Activated CD8-positive, alpha-beta memory T cell treated with anti-CD3 and anti-CD28 coated beads for 4 hours (primary cell): ENCODE results near the gene ACSL1.
"Not testable (repeated sequence)": the region's sequence is repeated elsewhere in the genome, so short reads cannot be mapped to it uniquely, and the experiment has no call there.

Experiments
- DNase-seq, 2 donors: peaks; one replicate each; pipeline ENCODE4 v3.0.0-alpha.2; 2020; ENCODE audit warnings: low read depth in 2 of 2

Gene ACSL1

DNA sequence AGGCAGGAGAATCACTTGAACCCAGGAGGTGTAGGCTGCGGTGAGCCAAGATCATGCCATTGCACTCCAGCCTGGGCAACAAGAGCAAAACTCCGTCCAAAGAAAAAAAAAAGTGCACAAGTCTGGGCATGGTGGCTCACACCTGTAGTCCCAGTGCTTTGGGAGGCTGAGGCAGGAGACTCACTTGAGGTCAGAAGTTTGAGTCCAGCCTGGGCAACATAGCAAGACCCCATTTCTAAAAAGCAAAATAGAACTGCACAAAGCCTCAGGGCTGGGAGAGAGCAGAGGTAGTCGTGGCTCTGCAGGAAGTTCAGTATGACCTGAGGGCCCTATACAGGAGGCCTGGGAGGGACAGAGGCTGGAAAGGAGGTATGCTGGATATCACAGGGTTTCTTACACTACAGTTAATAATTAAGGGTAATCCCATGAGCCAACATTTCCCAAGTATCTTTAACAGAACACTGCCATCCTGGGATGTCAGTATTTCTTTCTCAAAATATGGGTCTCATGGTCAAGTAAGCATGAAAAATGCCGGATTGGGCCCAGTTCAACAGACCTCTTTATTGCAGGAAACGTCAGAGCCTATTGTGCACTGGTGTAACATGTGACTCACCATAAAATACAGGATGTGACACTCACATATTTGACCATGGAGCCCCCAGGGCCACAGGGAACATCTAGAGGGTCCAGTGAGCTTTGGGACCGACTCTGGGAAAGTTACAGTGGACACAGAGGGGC lies 37.8 kb downstream of the ACSL1 start:
- DNase-seq = no peak

DNA sequence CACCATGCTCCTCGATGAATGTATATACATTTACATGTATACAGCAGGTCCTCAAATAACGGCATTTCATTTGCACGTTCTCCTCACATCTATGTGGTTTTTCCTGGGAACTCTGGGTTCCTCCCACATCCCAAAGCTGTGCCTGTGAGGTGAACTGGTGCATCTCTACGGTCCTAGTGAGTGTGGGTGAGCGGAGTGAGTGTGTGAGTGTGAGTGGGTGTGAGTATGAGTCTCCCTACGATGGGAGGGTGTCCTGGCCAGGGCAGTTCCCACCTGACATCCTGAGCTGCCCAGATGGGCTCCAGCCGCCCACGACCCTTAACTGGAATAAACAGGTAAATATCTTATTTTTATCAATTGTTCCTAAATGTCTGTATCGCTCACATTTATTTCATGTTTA lies 40.0 kb downstream of the ACSL1 start:
- no peak for DNase-seq

DNA sequence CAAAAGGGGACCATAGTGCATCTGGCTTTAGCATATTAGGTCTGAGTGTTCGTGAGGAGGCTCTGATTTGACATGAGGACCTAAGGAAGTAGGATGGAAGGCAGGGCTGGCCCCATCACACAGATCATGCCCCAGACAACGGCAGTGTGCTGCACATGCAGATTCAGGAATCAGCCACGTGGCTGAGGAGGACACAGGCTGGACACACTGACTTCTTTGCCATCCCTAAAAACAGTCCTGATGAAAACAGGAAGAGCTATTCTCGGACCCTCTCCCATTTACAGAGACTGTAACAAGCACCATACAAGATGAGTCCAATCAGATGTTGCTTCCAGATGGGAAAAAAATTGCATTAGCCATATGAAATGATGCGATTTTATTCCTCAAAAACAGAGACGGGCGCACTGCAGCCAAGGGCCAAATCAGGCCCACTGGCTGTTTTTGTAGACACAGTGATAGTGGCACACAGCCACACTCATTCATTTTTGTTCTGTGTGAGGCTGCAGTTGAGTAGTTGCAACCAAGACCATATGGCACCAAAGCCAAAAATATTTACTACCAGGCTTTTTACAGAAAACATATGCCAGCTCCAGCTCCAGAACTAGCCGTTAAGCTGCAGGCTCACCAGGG lies 41.0 kb downstream of the ACSL1 start:
- no peak for DNase-seq

DNA sequence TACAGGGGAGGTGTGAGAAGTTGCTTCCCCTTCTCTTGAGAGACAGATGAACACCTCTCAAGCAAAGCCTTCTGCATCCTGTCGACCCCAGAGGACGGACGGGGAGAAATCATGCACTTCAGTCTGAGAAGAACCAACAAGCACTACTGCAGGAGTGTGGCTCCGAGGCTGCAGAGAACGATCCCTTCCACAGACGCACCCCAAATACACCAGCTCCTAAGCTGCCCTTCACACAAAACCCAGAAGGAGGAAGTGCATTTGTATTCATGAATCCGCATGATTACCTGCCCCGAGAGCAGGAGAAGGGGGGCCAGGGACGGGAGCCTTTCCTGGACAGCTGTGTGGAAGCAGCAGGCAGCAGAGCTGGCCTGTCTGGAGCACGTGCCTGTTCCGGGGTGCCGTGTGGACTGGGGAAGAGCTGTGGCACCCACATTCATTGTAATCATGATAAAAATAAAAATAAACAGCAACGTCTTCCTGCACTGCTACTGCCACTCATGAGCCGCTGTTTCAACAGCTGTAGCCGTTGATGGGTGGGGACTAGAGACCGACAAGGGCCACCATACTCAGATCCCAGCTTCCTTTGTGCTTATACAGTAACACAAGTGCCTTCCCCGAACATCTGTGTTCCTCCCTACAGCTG lies 42.9 kb downstream of the ACSL1 start:
- DNase-seq = no peak

DNA sequence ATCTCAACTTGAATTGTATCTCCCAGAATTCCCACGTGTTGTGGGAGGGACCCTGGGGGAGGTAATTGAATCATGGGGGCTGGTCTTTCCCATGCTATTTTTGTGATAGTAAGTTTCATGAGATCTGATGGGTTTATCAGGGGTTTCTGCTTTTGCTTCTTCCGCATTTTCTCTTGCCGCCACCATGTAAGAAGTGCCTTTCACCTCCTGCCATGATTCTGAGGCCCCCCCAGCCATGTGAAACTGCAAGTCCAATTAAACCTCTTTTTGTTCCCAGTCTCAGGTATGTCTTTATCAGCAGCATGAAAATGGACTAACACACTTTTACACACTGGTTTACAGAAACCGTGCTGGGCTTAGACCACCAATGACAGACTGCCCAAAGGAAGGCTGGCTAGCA lies 46.6 kb downstream of the ACSL1 start:
- DNase-seq = not testable (repeated sequence)

DNA sequence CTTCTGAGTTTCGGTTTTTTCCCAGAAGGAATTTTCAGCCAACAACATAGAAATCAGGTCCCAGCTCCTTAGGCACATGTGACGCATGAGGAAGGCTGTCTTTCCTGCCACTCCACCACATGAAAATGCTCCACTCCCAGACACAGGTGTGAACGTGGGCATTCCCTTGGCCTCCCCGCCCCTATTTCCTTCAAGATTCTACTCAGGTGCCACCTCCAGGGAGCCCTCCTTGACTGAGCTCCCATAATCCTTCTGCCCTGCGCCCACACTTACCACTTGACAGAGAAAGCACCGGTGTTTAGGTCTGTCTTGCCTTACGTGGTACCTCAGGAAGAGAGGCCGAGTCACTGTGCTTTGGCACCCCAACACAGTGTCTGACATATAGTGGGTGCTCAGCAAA lies 47.4 kb downstream of the ACSL1 start:
- DNase-seq = no peak

DNA sequence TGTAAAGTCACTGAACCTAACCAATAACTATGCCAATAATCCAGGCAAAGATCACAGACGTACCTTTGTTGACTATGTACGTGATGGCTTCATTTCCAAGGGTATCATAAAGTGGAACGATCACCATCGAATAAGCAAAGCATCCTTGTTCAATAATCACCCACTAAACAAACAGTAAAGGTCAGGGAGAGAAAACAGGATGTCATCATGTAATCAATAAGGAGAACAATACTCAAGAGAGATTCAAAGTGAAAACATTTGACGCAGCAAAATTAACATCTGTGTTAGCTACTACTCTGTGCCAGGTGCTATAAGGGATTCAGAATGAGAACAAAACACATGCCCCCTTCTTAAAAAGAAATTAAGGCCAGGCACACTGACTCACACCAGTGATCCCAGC lies 48.9 kb downstream of the ACSL1 start:
- DNase-seq = no peak

DNA sequence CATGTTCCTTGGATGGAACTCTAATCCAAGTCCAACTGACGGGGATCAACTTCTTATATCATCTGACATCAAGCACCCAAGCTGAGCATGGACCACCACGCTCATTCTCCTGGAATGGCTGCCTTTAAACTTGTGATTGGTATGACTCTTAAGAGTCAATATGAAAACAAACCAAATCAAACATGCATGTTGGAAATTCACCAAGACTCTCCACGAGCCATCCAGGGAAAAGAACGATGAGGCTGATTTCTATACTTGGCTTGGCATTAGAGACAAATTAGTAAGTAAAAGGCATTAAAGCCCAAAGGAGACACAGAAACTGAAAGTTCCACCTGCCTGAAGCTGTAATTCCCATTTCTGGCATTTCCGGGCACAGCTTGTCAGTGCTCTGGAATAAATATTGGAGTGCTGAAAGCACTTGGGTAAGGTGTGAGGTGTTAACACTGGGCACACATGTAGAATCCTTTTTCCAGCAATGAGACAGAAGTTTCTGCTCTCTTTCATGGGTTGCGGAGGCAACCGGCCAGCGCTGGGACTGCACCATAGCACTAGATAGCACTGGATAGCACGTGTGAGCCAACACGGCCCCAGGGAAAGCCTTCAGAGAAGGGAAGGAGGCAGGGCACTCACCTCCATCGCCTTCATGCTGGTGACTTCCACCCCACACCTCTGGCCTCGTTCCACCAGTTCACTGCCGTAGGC lies 49.8 kb downstream of the ACSL1 start:
- no peak for DNase-seq

DNA sequence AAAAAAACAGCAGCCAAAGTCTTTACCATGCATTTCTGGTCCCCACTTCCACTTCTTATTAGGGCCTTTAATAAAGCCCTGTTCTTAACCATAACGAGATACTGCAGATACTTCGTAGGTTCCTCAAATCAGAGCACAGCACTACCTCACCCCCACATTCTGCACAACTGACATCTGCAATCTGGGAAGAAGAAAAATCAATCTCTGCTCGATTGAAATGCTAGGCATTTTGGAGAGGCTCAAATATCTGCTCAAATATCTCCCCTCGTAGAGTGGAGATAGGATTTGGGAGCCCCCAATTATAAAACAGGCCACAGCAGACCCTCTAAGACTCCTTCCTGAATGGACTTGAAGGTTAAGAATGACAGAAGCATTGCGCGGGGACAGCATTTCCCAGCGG lies 51.6 kb downstream of the ACSL1 start:
- DNase-seq = no peak

DNA sequence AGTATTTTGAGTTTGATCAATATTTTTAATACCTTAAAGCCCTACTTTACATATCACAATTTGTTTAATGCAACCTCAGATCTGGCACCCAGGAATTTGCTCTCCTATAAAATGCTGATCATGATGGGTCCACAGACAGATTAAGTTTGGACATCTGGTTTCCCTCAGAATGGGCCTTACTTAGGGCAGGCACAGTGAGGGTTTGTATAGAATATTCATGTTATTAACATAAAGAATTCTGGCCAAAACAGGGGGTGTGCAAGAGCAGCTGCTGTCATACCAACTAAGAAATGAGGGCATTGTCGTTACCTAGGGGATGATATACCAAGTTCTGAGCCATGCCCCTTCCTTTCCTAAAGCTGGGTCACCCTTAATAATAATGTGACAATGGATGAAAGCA lies 54.4 kb downstream of the ACSL1 start:
- DNase-seq = no peak

DNA sequence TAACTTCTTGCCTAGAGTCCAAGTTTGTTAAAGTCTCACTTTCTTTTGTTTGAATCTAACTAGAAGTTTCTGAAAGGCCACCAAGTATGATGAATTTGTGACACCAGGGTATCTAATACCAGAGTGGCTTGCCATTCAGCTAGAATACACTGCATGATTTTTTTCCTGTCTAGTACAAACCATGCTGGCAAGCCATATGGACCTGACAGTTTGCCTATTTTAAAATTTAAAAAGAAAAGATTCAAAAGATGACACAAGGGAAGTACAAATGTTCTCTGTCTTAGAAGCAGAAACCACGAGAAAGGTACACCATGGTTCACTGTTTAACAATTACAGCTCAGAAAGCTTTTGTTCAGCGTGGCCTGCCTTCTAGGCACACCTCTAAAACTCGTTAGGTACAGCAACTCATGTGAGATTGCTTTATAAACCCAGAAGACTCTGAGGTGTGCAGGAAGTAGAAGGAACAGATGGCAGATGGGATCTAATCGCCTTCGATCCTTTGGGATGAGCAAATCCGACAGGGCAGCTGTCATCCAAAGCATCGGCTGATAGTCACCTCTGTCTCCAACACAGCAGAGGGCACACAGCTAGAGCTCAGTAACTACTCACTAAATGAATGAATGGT lies 56.5 kb downstream of the ACSL1 start:
- no peak for DNase-seq

DNA sequence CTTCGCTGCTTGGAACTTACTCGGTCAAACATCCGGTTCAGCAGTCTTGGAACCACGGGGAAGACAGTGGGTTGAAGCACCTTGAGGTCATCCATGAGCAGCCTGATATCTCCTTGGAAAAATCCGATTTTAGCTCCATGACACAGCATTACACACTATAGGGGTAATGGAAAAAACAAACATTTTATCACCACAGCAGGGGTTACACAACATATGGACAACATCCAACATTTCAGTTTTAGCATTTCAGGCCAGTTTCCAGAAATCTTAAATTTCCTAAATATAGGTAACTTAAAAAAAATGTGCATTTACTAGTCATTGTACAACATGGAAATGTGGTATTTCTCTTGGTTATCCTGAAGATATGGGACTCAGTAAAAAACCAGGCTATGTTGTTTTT lies 57.5 kb downstream of the ACSL1 start:
- no peak for DNase-seq

DNA sequence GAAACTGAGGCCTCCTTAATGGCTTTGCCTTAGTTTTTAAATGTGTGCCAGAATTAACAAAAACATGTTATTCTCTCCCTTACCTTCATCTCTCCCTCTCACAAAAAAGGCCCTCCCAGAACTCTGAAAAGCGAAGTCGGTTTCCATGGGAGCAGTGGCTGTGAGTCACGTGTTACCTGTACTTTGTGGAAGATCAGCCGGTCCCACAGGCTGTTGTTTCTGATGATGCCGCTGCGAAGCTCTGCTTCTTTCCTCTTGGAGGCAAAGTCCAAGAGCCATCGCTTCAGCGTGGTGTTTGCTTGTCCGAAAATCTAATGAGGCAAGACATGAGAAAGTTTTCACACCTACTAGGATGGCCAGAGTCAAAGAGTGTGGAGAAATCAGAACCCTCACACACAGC lies 59.3 kb downstream of the ACSL1 start:
- DNase-seq = no peak

DNA sequence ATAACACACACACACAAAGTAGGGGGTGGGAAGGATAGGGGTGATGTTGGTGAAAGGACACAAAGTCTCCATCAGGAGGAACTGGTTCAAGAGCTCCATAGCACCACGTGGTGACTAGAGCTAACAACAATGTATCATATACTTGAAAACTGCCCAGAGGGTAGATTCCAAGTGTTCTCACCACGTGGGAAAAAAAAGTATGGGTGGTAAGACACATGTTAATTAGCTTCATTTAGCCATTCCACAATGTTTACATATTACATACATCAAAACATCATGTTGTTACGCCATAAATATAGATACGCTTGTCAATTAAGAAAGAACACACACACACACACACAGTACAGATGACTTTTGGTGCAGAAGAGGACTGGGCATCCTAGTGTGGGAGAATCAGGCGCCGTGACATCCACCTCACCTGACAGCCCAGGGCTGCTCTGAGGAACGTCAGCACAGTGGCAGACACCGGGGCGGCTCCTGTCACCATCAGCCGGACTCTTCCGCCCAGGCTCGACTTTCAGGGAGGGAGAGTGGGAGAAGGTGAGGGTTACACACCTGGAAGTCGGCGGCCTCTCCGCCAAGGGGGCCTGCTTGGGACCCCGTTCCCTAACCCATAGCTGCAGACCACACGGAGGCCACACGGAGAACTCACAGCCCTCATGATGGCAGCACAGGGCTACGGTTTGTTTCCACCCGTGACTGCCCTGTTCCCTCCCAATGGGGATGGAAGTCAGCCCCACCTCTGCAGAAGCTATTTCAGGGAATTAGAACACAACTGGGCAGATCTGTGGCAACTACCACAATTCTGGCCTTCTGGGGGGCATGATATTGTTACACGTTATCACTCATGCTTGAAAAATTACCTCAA lies 60.1 kb downstream of the ACSL1 start:
- DNase-seq = no peak

DNA sequence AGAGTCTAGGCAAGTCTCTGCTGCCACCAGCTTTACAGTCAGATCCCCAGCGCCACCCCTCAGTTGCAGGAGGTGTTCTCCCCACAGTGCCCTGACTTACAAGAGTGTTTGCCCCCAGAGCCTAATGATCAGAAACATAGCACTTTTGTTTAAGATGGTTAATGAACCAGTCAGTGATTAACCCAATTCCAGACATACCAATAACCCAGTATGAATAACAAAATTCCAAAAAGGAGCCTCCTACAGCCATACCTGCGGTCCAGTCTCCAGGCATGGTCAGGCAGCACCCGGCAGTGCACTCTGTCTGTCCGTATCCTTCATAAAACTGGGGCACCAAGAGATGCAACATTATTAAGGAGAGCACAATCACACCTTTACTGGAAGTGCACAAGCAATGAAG lies 61.2 kb downstream of the ACSL1 start:
- no peak for DNase-seq

DNA sequence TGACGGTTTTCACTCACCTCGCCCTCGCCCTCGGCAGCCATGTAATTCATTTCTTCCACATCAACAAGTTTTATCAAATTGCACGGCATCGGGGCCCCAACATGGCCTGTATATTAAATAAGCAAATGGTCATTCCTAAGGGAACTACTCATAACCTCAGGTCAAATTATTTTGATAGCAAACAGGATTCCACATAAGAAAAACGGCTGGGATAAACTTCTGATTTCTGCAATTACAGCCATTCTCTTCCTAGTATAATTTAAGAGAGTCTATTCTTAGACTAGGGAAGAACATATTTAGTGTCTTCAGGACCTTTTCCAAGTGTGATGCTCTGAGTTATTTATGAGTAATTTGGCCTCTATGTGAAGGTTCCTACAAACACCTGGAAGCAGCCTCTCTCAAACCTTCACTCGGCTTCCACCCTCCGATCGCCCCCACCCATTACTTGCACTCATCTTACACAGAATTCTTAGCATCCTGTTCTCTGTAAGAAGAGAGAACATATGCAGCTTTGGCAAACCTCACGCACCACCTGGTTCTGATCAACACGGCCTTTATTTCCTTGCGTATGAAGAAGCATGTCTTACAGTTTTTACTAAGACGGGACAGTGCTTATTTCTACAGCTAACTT lies 62.5 kb downstream of the ACSL1 start:
- DNase-seq = no peak

DNA sequence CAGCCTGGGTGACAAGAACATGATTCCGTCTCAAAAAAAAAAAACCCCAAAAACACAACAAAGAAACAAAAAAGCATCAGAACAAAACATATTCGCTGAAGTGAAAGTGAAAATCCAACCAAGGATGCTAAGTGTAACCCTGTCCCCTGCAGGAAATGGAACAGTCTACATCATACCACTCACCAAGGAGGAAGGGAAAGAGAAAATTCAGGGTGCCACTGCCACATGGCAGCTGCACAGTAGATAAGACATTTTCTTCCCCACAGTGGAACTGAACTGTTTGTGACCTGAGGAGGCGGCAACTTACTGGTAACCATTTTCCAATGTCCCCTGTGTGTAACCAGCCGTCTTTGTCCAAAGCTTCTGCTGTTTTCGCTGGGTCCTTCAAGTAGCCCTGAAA lies 63.7 kb downstream of the ACSL1 start:
- peak in 1 of 2 donors; percentile 22 for DNase-seq

DNA sequence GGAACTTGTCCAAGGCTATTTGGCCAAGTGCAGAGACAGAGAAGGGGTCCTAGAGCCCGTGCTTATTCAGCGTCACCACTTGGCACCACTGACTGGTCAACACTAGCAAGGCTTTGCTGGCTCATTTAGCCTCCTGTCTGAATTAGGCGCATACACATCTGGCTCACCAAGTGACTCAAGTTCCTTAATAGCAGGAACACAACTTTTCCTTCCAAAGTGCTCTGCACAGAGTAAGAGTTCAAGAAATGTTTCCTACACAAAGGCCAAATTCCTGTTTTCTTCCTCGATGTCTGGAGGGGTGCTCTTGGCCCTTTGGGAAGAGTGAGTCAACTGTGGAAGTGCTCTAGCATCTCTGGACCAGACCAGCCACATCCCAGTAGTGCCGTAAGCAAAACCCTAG lies 65.1 kb downstream of the ACSL1 start:
- DNase-seq = no peak

DNA sequence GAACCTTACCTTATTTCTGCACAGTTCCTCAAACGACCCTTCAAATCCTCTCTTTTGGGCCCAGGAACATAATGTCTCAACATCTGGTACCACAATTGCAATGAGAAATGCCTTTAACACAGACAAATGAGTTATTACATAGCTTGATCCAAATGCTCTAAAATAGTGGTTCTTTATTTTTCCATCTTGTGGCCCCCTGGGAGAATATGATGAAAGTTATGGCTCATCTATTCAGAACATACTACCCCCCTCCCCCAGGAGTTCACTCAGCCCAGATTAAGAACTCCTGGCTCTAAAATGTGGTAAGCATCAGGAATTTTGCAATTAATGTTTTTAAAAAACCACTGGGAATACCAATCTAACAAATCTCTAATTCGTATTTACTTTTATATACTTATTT lies 68.0 kb downstream of the ACSL1 start:
- DNase-seq = no peak

DNA sequence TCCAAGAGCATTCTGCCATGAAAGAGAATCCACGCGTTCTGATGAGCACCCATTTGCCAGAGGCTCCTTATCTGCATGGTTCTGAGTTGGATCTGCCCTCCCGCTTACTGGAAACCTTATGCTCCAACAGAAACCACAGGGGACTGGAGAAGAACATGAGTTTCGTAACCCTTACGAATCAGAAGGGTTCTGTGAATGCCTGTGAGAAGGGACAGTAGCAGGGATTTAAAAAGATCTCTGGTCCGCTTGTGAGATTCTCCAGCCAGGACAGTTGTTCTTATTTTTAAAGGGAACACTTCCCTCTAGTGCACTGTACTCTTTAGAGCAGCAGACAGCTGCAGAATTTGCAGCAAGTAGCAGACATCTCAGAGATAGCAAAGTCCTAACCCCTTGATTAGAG lies 69.4 kb downstream of the ACSL1 start:
- no peak for DNase-seq

DNA sequence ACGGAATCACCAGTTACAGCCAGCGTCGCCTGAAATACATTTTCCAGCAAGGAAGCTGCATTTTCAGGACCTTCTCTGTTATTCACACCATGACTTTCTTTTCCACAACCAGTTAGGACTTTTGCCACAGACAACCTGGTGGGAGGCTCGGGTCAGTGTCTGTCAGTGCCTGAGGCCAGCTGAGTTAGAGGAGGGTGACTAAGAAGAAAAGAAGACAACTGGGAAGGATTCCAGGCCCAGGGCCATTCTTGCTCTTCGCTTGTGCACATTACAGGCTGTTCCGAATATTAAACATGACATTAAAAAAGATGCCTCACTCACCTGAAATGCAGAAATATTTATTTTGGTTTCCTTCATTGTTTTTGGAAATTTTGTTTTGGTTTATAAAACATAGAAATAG lies 70.5 kb downstream of the ACSL1 start:
- no peak for DNase-seq
